H1 (cell line): Measurements from ENCODE around the gene CSAD. TPM values are rescaled to one million over a fixed set of nuclear protein-coding genes. Genes with fewer than 3 reads are reported as not detected.

Experiments used
- CTCF ChIA-PET: fragments of 300-600 bp; sonication (Branson Sonifier 250); formaldehyde crosslinking; loops from one replicate; lab custom pipeline; 2021; ENCODE audit not compliant: partially characterized antibody; lab: Charles Lee
- POLR2A ChIA-PET: fragments of 300-600 bp; sonication (Branson Sonifier 250); formaldehyde crosslinking; loops from one replicate; lab custom pipeline; 2021; ENCODE audit warnings: inconsistent platforms; ENCODE audit not compliant: partially characterized antibody; lab: Charles Lee
- DNase-seq, 2 experiments: peaks; one replicate each; pipeline versions ENCODE4 v3.0.0 to v3.0.0-alpha.2; 2010 to 2022; ENCODE audit warnings: low spot score in 2 of 2, low read depth in 1 of 2, mixed read lengths in 1 of 2
- FAIRE-seq: peaks from 2 replicates; lab custom pipeline; 2011; peaks lifted over from hg19 to GRCh38; lab: Jason Lieb, UNC
- H2AFZ ChIP-seq: 2 replicates; pipeline ENCODE4 v1.8.1; 2012; ENCODE audit warnings: low read length, inconsistent platforms
- H2AK5ac ChIP-seq: 2 replicates; pipeline ENCODE4 v1.6.1; 2013; ENCODE audit warnings: low read depth, low read length
- H2BK120ac ChIP-seq: replicated peaks from 2 replicates; pipeline ENCODE3; 2013; ENCODE audit warnings: low read depth, low read length, inconsistent platforms
- H2BK12ac ChIP-seq: 2 replicates; pipeline ENCODE4 v1.6.1; 2013; ENCODE audit warnings: low read depth, low read length
- H2BK15ac ChIP-seq: 2 replicates; pipeline ENCODE4 v1.6.1; 2013; ENCODE audit warnings: low read length
- H2BK20ac ChIP-seq: 2 replicates; pipeline ENCODE4 v1.6.1; 2013; ENCODE audit warnings: low read length
- H2BK5ac ChIP-seq: 2 replicates; pipeline ENCODE4 v1.6.1; 2013; ENCODE audit warnings: low read depth, low read length
- H3K14ac ChIP-seq: 2 replicates; pipeline ENCODE4 v1.6.1; 2013; ENCODE audit warnings: inconsistent platforms; ENCODE audit not compliant: insufficient read length
- H3K18ac ChIP-seq: 2 replicates; pipeline ENCODE4 v1.6.1; 2013; ENCODE audit warnings: low read length; ENCODE audit errors: extremely low read depth
- H3K23ac ChIP-seq: 2 replicates; pipeline ENCODE4 v1.6.1; 2013; ENCODE audit warnings: inconsistent platforms; ENCODE audit not compliant: insufficient read length
- H3K23me2 ChIP-seq: 2 replicates; pipeline ENCODE4 v1.6.1; 2013; ENCODE audit warnings: low read depth, low read length
- H3K27ac ChIP-seq: 2 replicates; pipeline ENCODE4 v1.6.1; 2011; ENCODE audit warnings: low read depth, low read length, inconsistent platforms
- H3K27me3 ChIP-seq, 4 experiments: replicated peaks in 1 of 4; 1 replicate in 1 of 4; 2 replicates in 3 of 4; pipeline versions ENCODE4 v1.6.1 to v1.8.1; 2011 to 2013; ENCODE audit warnings: low read length in 3 of 4, mild to moderate bottlenecking in 3 of 4, inconsistent platforms in 2 of 4, mixed read lengths in 2 of 4, moderate library complexity in 1 of 4; ENCODE audit not compliant: control insufficient read depth in 3 of 4, insufficient read depth in 3 of 4; ENCODE audit errors: extremely low read depth in 1 of 4
- H3K36me3 ChIP-seq, 4 experiments: 2 replicates each; pipeline versions ENCODE4 v1.6.1 to v1.8.1; 2011 to 2013; ENCODE audit warnings: mild to moderate bottlenecking in 4 of 4, low read length in 3 of 4, moderate library complexity in 2 of 4, control low read depth in 1 of 4, inconsistent platforms in 1 of 4; ENCODE audit not compliant: insufficient read depth in 4 of 4, control insufficient read depth in 2 of 4
- H3K4ac ChIP-seq: replicated peaks from 2 replicates; pipeline ENCODE3; 2013; ENCODE audit warnings: low read length, low read depth, mixed read lengths, inconsistent platforms; ENCODE audit not compliant: insufficient read length
- H3K4me1 ChIP-seq, 4 experiments: replicated peaks in 1 of 4; 1 replicate in 1 of 4; 2 replicates in 3 of 4; pipeline versions ENCODE4 v1.6.1 to v1.8.1; 2011 to 2013; ENCODE audit warnings: low read length in 3 of 4, inconsistent platforms in 2 of 4, mixed read lengths in 1 of 4; ENCODE audit not compliant: insufficient read depth in 4 of 4, control insufficient read depth in 3 of 4
- H3K4me2 ChIP-seq, 2 experiments: 2 replicates each; pipeline versions ENCODE4 v1.6.1 to v1.8.1; 2011 to 2013; ENCODE audit warnings: low read depth in 2 of 2, low read length in 2 of 2, control low read depth in 1 of 2, inconsistent platforms in 1 of 2, mild to moderate bottlenecking in 1 of 2; ENCODE audit not compliant: insufficient read depth in 1 of 2
- H3K4me3 ChIP-seq, 4 experiments: fragments of 200-600, 300-600 bp in 1 of 4; sonication (generic), shearing (Covaris generic), sonication (Bioruptor Twin) in 1 of 4; 2 replicates each; pipeline versions ENCODE4 v1.5.1 to v1.8.1; 2011 to 2016; ENCODE audit warnings: low read length in 4 of 4, low read depth in 3 of 4, control low read depth in 2 of 4, inconsistent platforms in 2 of 4, mild to moderate bottlenecking in 2 of 4, mixed read lengths in 1 of 4, moderate library complexity in 1 of 4; ENCODE audit not compliant: insufficient read depth in 2 of 4; ENCODE audit errors: extremely low read depth in 1 of 4
- H3K56ac ChIP-seq: replicated peaks from 2 replicates; pipeline ENCODE3; 2013; ENCODE audit warnings: low read depth, mild to moderate bottlenecking, mixed read lengths, low read length, inconsistent platforms; ENCODE audit not compliant: insufficient read length
- H3K79me1 ChIP-seq: 2 replicates; pipeline ENCODE4 v1.6.1; 2013; ENCODE audit warnings: low read depth, low read length, control low read depth
- H3K79me2 ChIP-seq, 2 experiments: 2 replicates each; pipeline versions ENCODE4 v1.6.1 to v1.8.1; 2012 to 2013; ENCODE audit warnings: low read length in 2 of 2, mild to moderate bottlenecking in 2 of 2, inconsistent platforms in 1 of 2; ENCODE audit not compliant: insufficient read depth in 2 of 2, control insufficient read depth in 1 of 2
- H3K9ac ChIP-seq, 4 experiments: replicated peaks in 1 of 4; 1 replicate in 1 of 4; 2 replicates in 3 of 4; pipeline versions ENCODE4 v1.6.1 to v1.8.1; 2011 to 2013; ENCODE audit warnings: low read depth in 3 of 4, low read length in 3 of 4, control low read depth in 2 of 4, mild to moderate bottlenecking in 2 of 4, moderate library complexity in 2 of 4, inconsistent platforms in 1 of 4; ENCODE audit errors: extremely low read depth in 1 of 4
- H3K9me3 ChIP-seq, 2 experiments: 2 replicates each; pipeline versions ENCODE4 v1.6.1 to v1.8.1; 2012 to 2013; ENCODE audit warnings: mild to moderate bottlenecking in 2 of 2, moderate library complexity in 2 of 2, control low read depth in 1 of 2, inconsistent platforms in 1 of 2, low read depth in 1 of 2, low read length in 1 of 2, mixed read lengths in 1 of 2; ENCODE audit not compliant: insufficient read depth in 2 of 2
- H4K20me1 ChIP-seq, 2 experiments: replicated peaks in 1 of 2; 2 replicates each; pipeline versions ENCODE3 to v1.8.1; 2011 to 2013; ENCODE audit warnings: inconsistent platforms in 2 of 2, low read length in 2 of 2, mild to moderate bottlenecking in 1 of 2; ENCODE audit not compliant: insufficient read depth in 2 of 2, control insufficient read depth in 1 of 2
- H4K5ac ChIP-seq: 2 replicates; pipeline ENCODE4 v1.6.1; 2013; ENCODE audit warnings: low read length, low read depth, mixed read lengths, inconsistent platforms; ENCODE audit not compliant: insufficient read length
- H4K8ac ChIP-seq: 2 replicates; pipeline ENCODE4 v1.8.0; 2013; ENCODE audit warnings: mild to moderate bottlenecking, moderate library complexity, low read length, inconsistent platforms; ENCODE audit not compliant: insufficient read depth; ENCODE audit errors: extremely low read depth
- H4K91ac ChIP-seq: replicated peaks from 2 replicates; pipeline ENCODE3; 2013; ENCODE audit warnings: low read length, mixed read lengths, inconsistent platforms; ENCODE audit not compliant: insufficient read length
- CBX5 ChIP-seq: fragments of 300-800, 300-1000 bp; sonication (generic); IDR thresholded peaks from 2 replicates; pipeline ENCODE4 v1.7.1; 2016; ENCODE audit warnings: antibody characterized with exemption, low read length, low read depth
- FOSL1 ChIP-seq: IDR thresholded peaks from 2 replicates; pipeline ENCODE4 v1.6.1; 2011; ENCODE audit warnings: mild to moderate bottlenecking, low read depth, low read length, moderate library complexity; ENCODE audit not compliant: insufficient read depth
- NRF1 ChIP-seq: IDR thresholded peaks from 2 replicates; pipeline ENCODE4 v1.6.1; 2011; ENCODE audit warnings: mild to moderate bottlenecking, low read depth, low read length, improper control_type of control experiment
- SP2 ChIP-seq: IDR thresholded peaks from 2 replicates; pipeline ENCODE4 v1.6.1; 2012; ENCODE audit warnings: mild to moderate bottlenecking, low read length, inconsistent platforms
- SRF ChIP-seq: IDR thresholded peaks from 2 replicates; pipeline ENCODE4 v1.6.1; 2011; ENCODE audit warnings: mild to moderate bottlenecking, low read depth, low read length, moderate library complexity
- WGBS, 2 experiments: shearing (Covaris generic) in 1 of 2; methylation state at CpG; one replicate each; pipeline versions ENCODE4 v1.1.6 to v1.1.7; 2013 to 2015; ENCODE audit warnings: low lambda C conversion rate in 2 of 2, mixed read lengths in 2 of 2, inconsistent platforms in 1 of 2, low coverage in 1 of 2, missing lambda C conversion rate in 1 of 2; ENCODE audit not compliant: insufficient replicate concordance in 2 of 2, insufficient coverage in 1 of 2, insufficient read length in 1 of 2; ENCODE audit errors: extremely low coverage in 1 of 2, missing lambda C conversion rate in 1 of 2; 5-methylcytosine and 5-hydroxymethylcytosine counted together
- polyA plus RNA-seq, 7 experiments: library from polyadenylated mRNA; depleted of rRNA in 3 of 7; stranded (reverse) in 5 of 7; unstranded in 2 of 7; fragments of >200 nt in 5 of 7; fragments of 200-250 nt in 2 of 7; gene quantifications; 1 replicate in 5 of 7; 2 replicates in 1 of 7; 4 replicates in 1 of 7; pipeline versions ENCODE4 v1.2.1 to v1.2.3, GENCODE V29; 2011 to 2013; ENCODE audit warnings: missing spikeins in 2 of 7, mixed read lengths in 2 of 7
- total RNA-seq: library from RNA; stranded (reverse); fragmentation: NEBNext Ultra II Directional; extraction: Animal tissue kit (Norgen Biotek cat#: 25700); gene quantifications from 2 replicates; pipeline ENCODE4 v1.2.1, GENCODE V29; 2021

The CSAD gene
- total and polyA plus RNA-seq, 2 of the 8 experiments (the other 6 are each of a cell fraction or from before 2014, with no cell fraction given): 8.8 to 11.3 TPM

- WGBS, 2 experiments: 96% methylated on average over 4 of the region's 4 CpGs; no CpG with 5 or more reads in 1 of the 2 experiments
- H2BK20ac ChIP-seq: no peak overlapping the region
- no peak overlapping the region for H2BK12ac ChIP-seq
- H3K4me1 ChIP-seq: no peaks in the 10 kb centered on the region; a peak in 1 of 7 replicates
- H3K18ac ChIP-seq: no peak overlapping the region
- no peak overlapping the region for H3K9ac ChIP-seq
- no peaks in the 10 kb centered on the region for H3K79me1 ChIP-seq
- no peaks in the 10 kb centered on the region for H3K9me3 ChIP-seq
- no peak overlapping the region for H3K14ac ChIP-seq
- H3K4ac ChIP-seq: no peak overlapping the region
- ChIA-PET POLR2A (interaction anchor here (1.6 to 2.0 kb wide), 2 partner anchors 15 to 84 kb away, joined by 3 to 6 read pairs; no protein-coding TSS in a partner anchor), CTCF (interaction anchor here (0.6 to 22.3 kb wide), 8 partner anchors 11 to 136 kb away, joined by 3 to 573 read pairs (median 86); partner anchors contain the start of genes CSAD, ITGB7, MYG1 and PFDN5)
- FAIRE-seq: no peak
- H4K91ac ChIP-seq: no peak overlapping the region
- no peak overlapping the region for H3K27ac ChIP-seq
- peaks cover 0 to 22% (median 15%) of the 10 kb centered on the region in 4 experiments; a peak in 6 of 7 replicates for H3K27me3 ChIP-seq
- no peak overlapping the region for H2AK5ac ChIP-seq
- no peak overlapping the region for H3K4me2 ChIP-seq
- DNase-seq: no peak
- no peaks in the 10 kb centered on the region for H3K79me2 ChIP-seq
- H3K4me3 ChIP-seq: no peak overlapping the region
- no peaks in the 10 kb centered on the region for H4K20me1 ChIP-seq
- H2BK5ac ChIP-seq: no peak overlapping the region
- H2BK120ac ChIP-seq: no peak overlapping the region
- no peak overlapping the region for H3K56ac ChIP-seq
- no peaks in the 10 kb centered on the region for H3K36me3 ChIP-seq
- H2AFZ ChIP-seq: no peak overlapping the region
- H3K23ac ChIP-seq: no peak overlapping the region
- H4K5ac ChIP-seq: no peak overlapping the region
- H4K8ac ChIP-seq: no peak overlapping the region
- TF ChIP-seq CBX5 (no peak), NRF1 (no peak), FOSL1 (no peak), SRF (no peak), SP2 (no peak)
- no peak overlapping the region for H2BK15ac ChIP-seq
- H3K23me2 ChIP-seq: peaks cover 2% of the 10 kb centered on the region; the same call in 1 of the 2 replicates
Observed at GRCh38 chr12:53201639-53202038, 20.9 kb upstream of the CSAD start.
